Brain microvascular endothelial cell (primary cell): ENCODE data around the gene UBR3.
A peak's percentile ranks its signal among the peaks of the same experiment; 100 is the strongest.

Experiments
- DNase-seq: peaks from one replicate; pipeline ENCODE4 v3.0.0-alpha.2; 2020
- H3K27ac ChIP-seq: fragments of 250-450 bp; sonication (Bioruptor Pico); 2 replicates; pipeline ENCODE4 v1.5.1; 2020; ENCODE audit warnings: mild to moderate bottlenecking, moderate library complexity
- H3K27me3 ChIP-seq: fragments of 250-450 bp; sonication (Bioruptor Pico); replicated peaks from 2 replicates; pipeline ENCODE4 v1.5.1; 2020; ENCODE audit warnings: mild to moderate bottlenecking
- H3K36me3 ChIP-seq: fragments of 250-450 bp; sonication (Bioruptor Pico); replicated peaks from 2 replicates; pipeline ENCODE4 v1.5.1; 2020; ENCODE audit warnings: mild to moderate bottlenecking
- H3K4me3 ChIP-seq: 2 replicates; pipeline ENCODE4 v1.5.1; 2011; ENCODE audit warnings: low read depth, mild to moderate bottlenecking, control low read depth, low read length, moderate library complexity
- CTCF ChIP-seq: IDR thresholded peaks from 2 replicates; pipeline ENCODE4 v1.5.1; 2011; ENCODE audit warnings: low read depth, mild to moderate bottlenecking, moderate library complexity, low read length, control low read depth, inconsistent platforms; ENCODE audit errors: missing control alignments
- in situ Hi-C: cut with HindIII; loops from 2 replicates; pipeline ENCODE4 v1.10.0; 2017; ENCODE audit warnings: low sequenced_read_pairs, low pct_ligation_motif_present

UBR3 gene

DNA sequence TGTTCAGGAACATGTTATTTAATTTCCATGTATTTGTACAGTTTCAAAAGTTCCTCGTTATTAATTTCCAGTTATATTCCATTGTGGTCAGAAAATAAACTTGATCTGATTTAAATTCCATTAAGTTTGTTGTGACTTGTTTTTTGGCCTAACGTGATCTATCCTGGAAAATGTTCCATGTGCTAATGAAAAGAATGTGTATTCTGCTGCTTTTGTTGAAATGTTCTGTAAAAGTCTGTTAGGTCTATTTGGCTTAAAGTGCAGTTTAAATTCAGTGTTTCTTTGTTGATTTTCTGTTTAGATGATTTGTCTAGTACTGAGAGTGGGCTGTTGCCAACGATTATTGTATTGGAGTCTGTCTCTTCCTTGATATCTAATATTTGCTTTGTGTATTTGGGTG is 148.0 kb downstream of the UBR3 start:
- Histone ChIP-seq H3K27me3 (no peaks in the 10 kb centered on the region), H3K36me3 (no peaks in the 10 kb centered on the region), H3K27ac (no peak overlapping the region), H3K4me3 (no peak overlapping the region)
- TF ChIP-seq CTCF, result no peak
- in situ Hi-C loops, result no loop called here
- DNase-seq, result no peak

DNA sequence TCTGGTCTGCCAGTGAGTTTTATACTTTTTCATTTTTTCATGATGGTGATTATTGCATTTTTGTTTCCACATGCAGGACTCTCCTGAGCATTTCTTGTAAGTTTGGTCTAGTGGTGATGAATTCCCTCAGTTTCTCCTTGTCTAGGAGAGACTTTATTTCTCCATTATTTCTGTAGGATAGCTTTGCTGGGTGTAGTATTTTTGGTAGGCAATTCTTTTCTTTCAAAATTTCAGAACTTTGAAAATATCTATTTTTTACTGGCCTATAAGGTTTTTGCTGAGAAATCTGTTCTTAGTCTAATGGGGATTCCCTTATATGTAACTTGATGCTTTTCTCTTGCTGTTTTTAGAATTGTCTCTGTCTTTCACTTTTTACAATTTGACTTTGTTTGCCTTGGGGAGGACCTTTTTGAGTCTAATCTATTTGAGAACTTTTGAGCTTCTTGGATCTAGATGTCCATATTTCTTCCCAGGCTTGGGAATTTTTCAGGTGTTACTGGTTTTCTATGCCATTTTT is 149.1 kb downstream of the UBR3 start:
- no peak for TF ChIP-seq CTCF
- H3K27ac ChIP-seq, result no peak overlapping the region
- H3K4me3 ChIP-seq, result no peak overlapping the region
- H3K27me3 ChIP-seq, result no peaks in the 10 kb centered on the region
- no peak for DNase-seq
- no peaks in the 10 kb centered on the region for H3K36me3 ChIP-seq
- in situ Hi-C loops, result no loop called here

DNA sequence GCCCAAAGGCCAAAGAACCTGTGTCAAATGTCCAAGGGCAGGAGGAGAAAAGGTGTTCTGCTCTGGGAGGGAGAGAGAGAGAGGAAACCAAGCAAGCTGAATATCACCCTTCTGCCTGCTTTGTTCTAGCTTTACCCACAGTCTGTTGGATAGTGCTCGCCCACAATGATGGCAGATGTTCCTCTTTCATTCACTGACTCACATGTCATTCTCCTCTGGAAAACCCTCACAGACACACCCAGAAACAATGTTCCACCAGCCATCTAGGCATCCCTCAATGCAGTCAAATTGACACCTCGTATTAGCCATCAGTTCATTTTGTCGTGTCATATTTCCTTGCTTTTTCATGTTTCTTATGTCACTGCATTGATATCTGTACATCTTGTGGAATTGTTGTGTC is 150.3 kb downstream of the UBR3 start:
- Histone ChIP-seq H3K36me3 (no peaks in the 10 kb centered on the region), H3K27me3 (no peaks in the 10 kb centered on the region), H3K27ac (no peak overlapping the region), H3K4me3 (no peak overlapping the region)
- DNase-seq, result no peak
- no peak for TF ChIP-seq CTCF
- in situ Hi-C loops, result no loop called here

- no peaks in the 10 kb centered on the region for H3K27me3 ChIP-seq
- no peak overlapping the region for H3K4me3 ChIP-seq
- no peak for TF ChIP-seq CTCF
- H3K27ac ChIP-seq, result no peak overlapping the region
- in situ Hi-C loops, result no loop called here
- no peaks in the 10 kb centered on the region for H3K36me3 ChIP-seq
- DNase-seq, result no peak
Observed at GRCh38 chr2:169978402-169979017, 151.3 kb downstream of the UBR3 start.

- H3K4me3 ChIP-seq, result no peak overlapping the region
- H3K27me3 ChIP-seq, result no peaks in the 10 kb centered on the region
- H3K36me3 ChIP-seq, result no peaks in the 10 kb centered on the region
- DNase-seq, result no peak
- in situ Hi-C loops, result no loop called here
- TF ChIP-seq CTCF, result no peak
- no peak overlapping the region for H3K27ac ChIP-seq
Observed at GRCh38 chr2:169979025-169979424, 151.8 kb downstream of the UBR3 start.

DNA sequence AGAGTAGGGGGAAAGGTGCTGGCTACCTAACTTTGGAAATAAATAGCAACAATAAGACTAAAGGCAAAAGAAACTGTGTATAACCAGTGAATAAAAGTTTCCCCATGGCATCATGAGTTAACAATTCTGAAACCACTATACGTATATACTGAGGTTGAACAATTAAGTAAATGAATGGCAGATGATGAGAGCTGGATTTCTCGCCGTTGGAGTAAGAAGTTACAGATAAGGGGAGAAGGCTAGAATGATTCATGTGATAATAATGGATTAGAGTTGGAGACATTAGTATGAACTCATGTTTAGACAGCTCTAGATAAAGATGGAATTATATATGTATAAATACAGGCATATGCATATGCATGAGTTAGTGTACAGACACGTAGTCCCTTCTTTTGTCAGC is 152.7 kb downstream of the UBR3 start:
- peak; percentile 64 for DNase-seq
- Histone ChIP-seq H3K27ac (peak overlapping the region; percentile 57), H3K36me3 (no peaks in the 10 kb centered on the region), H3K4me3 (no peak overlapping the region), H3K27me3 (no peaks in the 10 kb centered on the region)
- in situ Hi-C loops, result no loop called here
- no peak for TF ChIP-seq CTCF
